WTC11 (cell line): Measurements from ENCODE around the gene KRTAP10-4. TPM values are rescaled to one million over a fixed set of nuclear protein-coding genes. Genes with fewer than 3 reads are reported as not detected.

ENCODE experiments used
- ATAC-seq: fragments of 200-7000 bp; cut with Tn5 transposase; 2 replicates; pipeline ENCODE4 v1.10.0; 2021; ENCODE audit warnings: mild to moderate bottlenecking, moderate library complexity
- CTCF ChIA-PET: fragments of 300-600 bp; sonication (Branson Sonifier 250); formaldehyde crosslinking; loops from one replicate; lab custom pipeline; 2021; ENCODE audit warnings: antibody characterized with exemption; lab: Charles Lee
- POLR2A ChIA-PET: fragments of 350-600 bp; sonication (Branson Sonifier 250); formaldehyde crosslinking; loops from one replicate; lab custom pipeline; 2021; ENCODE audit warnings: antibody characterized with exemption; lab: Charles Lee
- DNase-seq: peaks from one replicate; pipeline ENCODE4 v3.0.0; 2021; ENCODE audit warnings: low spot score
- H3K27ac Mint-ChIP-seq: 2 replicates; pipeline ENCODE4 v1.8.0; 2021; ENCODE audit warnings: mixed read lengths
- H3K27me3 Mint-ChIP-seq: 2 replicates; pipeline ENCODE4 v1.8.0; 2021; ENCODE audit warnings: low read depth, mild to moderate bottlenecking, moderate library complexity, mixed read lengths
- H3K36me3 Mint-ChIP-seq: 2 replicates; pipeline ENCODE4 v1.8.0; 2021; ENCODE audit warnings: mixed read lengths
- H3K4me1 Mint-ChIP-seq: 2 replicates; pipeline ENCODE4 v1.8.0; 2022; ENCODE audit warnings: mixed read lengths
- H3K4me3 Mint-ChIP-seq: 2 replicates; pipeline ENCODE4 v1.8.0; 2021; ENCODE audit warnings: mild to moderate bottlenecking, moderate library complexity, mixed read lengths
- H3K9me3 Mint-ChIP-seq: 2 replicates; pipeline ENCODE4 v1.8.0; 2021; ENCODE audit warnings: mixed read lengths
- CBFB ChIP-seq: sonication (generic); formaldehyde crosslinking; IDR thresholded peaks from 2 replicates; pipeline ENCODE4 v1.8.1; 2022; ENCODE audit warnings: mild to moderate bottlenecking, low read depth, missing genetic modification reagents
- ESRRA ChIP-seq: sonication (generic); formaldehyde crosslinking; IDR thresholded peaks from 2 replicates; pipeline ENCODE4 v1.8.1; 2022; ENCODE audit warnings: mild to moderate bottlenecking, missing genetic modification reagents, borderline replicate concordance
- HMGA2 ChIP-seq: fragments of 250-450 bp; sonication (Bioruptor Pico); IDR thresholded peaks from 2 replicates; pipeline ENCODE4 v1.4.0; 2021; ENCODE audit warnings: mild to moderate bottlenecking, moderate library complexity
- JAZF1 ChIP-seq: fragments of 250-450 bp; sonication (Bioruptor Pico); IDR thresholded peaks from 2 replicates; pipeline ENCODE4 v1.9.0; 2021; ENCODE audit warnings: moderate library complexity, mild to moderate bottlenecking, inconsistent platforms
- JUN ChIP-seq: sonication (generic); formaldehyde crosslinking; IDR thresholded peaks from 2 replicates; pipeline ENCODE4 v1.8.0; 2023; ENCODE audit warnings: mild to moderate bottlenecking, missing genetic modification reagents
- KAT7 ChIP-seq: sonication (generic); formaldehyde crosslinking; IDR thresholded peaks from 2 replicates; pipeline ENCODE4 v1.8.1; 2023; ENCODE audit warnings: missing genetic modification reagents, mild to moderate bottlenecking, borderline replicate concordance
- NFE2L1 ChIP-seq: sonication (generic); formaldehyde crosslinking; IDR thresholded peaks from 2 replicates; pipeline ENCODE4 v1.8.1; 2023; ENCODE audit warnings: missing genetic modification reagents
- NR2C2 ChIP-seq: sonication (generic); formaldehyde crosslinking; IDR thresholded peaks from 2 replicates; pipeline ENCODE4 v1.8.0; 2022; ENCODE audit warnings: mild to moderate bottlenecking, missing genetic modification reagents
- TCF7 ChIP-seq: sonication (generic); formaldehyde crosslinking; IDR thresholded peaks from 2 replicates; pipeline ENCODE4 v1.8.0; 2022; ENCODE audit warnings: mild to moderate bottlenecking, low read depth, missing genetic modification reagents, moderate library complexity
- TEAD1 ChIP-seq: sonication (generic); formaldehyde crosslinking; IDR thresholded peaks from 2 replicates; pipeline ENCODE4 v1.8.0; 2022; ENCODE audit warnings: mild to moderate bottlenecking, missing genetic modification reagents
- ZNF263 ChIP-seq: sonication (generic); formaldehyde crosslinking; IDR thresholded peaks from 2 replicates; pipeline ENCODE4 v1.8.1; 2022; ENCODE audit warnings: low read depth, mild to moderate bottlenecking, moderate library complexity, missing genetic modification reagents
- ZNF317 ChIP-seq: sonication (generic); formaldehyde crosslinking; IDR thresholded peaks from 2 replicates; pipeline ENCODE4 v1.8.1; 2023; ENCODE audit warnings: low read depth, mild to moderate bottlenecking, moderate library complexity, missing genetic modification reagents, borderline replicate concordance
- total RNA-seq: library from RNA; stranded (reverse); gene quantifications from 3 replicates; pipeline ENCODE4 v1.2.3, GENCODE V29; 2021
- TF ChIP-seq, protein P1 (sequence below): sonication (generic); formaldehyde crosslinking; IDR thresholded peaks from 2 replicates; pipeline ENCODE4 v1.8.0; 2023; ENCODE audit warnings: missing genetic modification reagents
- TF ChIP-seq, protein P2 (sequence below): sonication (generic); formaldehyde crosslinking; IDR thresholded peaks from 2 replicates; pipeline ENCODE4 v1.8.1; 2023; ENCODE audit warnings: mild to moderate bottlenecking, missing genetic modification reagents, moderate library complexity
- TF ChIP-seq, protein P3 (sequence below): sonication (generic); formaldehyde crosslinking; IDR thresholded peaks from 2 replicates; pipeline ENCODE4 v1.8.1; 2023; ENCODE audit warnings: mild to moderate bottlenecking, missing genetic modification reagents
- TF ChIP-seq, protein P4 (sequence below): fragments of 250-450 bp; sonication (Bioruptor Pico); conservative IDR thresholded peaks from 2 replicates; pipeline ENCODE4 v1.9.0; 2021; ENCODE audit warnings: mild to moderate bottlenecking
- TF ChIP-seq, protein P5 (sequence below): sonication (generic); formaldehyde crosslinking; IDR thresholded peaks from 2 replicates; pipeline ENCODE4 v1.8.0; 2022; ENCODE audit warnings: mild to moderate bottlenecking, missing genetic modification reagents
- TF ChIP-seq, protein P6 (sequence below): fragments of 250-450 bp; sonication (Bioruptor Pico); IDR thresholded peaks from 2 replicates; pipeline ENCODE4 v1.9.0; 2021; ENCODE audit warnings: mild to moderate bottlenecking
- TF ChIP-seq, protein P7 (sequence below): fragments of 250-450 bp; sonication (Bioruptor Pico); IDR thresholded peaks from 2 replicates; pipeline ENCODE4 v1.9.0; 2021; ENCODE audit warnings: mild to moderate bottlenecking
- TF ChIP-seq, protein P8 (sequence below): sonication (generic); formaldehyde crosslinking; conservative IDR thresholded peaks from 2 replicates; pipeline ENCODE4 v1.8.1; 2023; ENCODE audit warnings: mild to moderate bottlenecking, low read depth, missing genetic modification reagents, moderate library complexity

Gene KRTAP10-4
- total RNA-seq, 1 experiment from 2014 or later = not detected

DNA sequence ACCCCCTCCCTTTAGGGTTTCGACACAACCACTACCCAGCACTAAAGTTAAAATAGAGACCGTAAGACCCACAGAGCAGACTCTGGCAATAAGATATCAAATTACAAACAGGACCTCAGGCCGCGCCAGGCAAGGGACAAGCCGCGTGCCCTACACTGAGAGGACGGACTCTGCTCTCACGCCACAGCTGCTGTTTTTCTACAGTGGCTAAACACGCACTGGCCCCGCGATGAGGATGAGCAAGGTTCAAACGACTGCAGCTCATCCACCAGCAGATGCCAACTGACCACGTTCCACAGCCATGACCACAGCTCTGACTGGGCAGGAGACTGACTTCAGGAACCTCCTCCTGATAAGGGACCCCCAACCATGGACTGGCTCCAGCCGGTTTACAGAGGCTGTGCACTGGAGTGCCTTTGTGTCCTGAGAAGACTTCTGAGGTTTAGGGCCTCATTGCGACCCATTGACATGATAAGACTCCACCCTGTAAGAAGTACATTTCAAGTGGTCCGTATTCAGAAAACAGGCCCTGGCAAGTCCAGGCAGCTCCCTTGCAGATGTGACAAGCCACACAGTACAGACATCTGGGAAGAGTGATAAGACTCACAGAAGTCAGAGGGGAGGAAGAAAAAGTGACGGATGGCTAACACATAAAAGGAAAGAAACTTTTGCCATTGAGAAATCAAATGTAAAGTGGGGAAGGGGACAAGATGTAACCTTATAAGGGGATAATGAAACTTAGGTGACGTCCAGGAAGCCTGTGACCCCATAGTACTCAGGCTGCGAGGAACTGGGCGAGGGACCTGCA, 20.3 kb downstream of the KRTAP10-4 start:
- no peak for DNase-seq
- TF ChIP-seq CBFB (CRISPR knock-in tag) = no peak
- TF ChIP-seq, protein P1, sequence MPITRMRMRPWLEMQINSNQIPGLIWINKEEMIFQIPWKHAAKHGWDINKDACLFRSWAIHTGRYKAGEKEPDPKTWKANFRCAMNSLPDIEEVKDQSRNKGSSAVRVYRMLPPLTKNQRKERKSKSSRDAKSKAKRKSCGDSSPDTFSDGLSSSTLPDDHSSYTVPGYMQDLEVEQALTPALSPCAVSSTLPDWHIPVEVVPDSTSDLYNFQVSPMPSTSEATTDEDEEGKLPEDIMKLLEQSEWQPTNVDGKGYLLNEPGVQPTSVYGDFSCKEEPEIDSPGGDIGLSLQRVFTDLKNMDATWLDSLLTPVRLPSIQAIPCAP = no peak
- TF ChIP-seq ZNF263 (CRISPR knock-in tag) = no peak
- no peak for TF ChIP-seq KAT7 (CRISPR knock-in tag)
- TF ChIP-seq, protein P2, sequence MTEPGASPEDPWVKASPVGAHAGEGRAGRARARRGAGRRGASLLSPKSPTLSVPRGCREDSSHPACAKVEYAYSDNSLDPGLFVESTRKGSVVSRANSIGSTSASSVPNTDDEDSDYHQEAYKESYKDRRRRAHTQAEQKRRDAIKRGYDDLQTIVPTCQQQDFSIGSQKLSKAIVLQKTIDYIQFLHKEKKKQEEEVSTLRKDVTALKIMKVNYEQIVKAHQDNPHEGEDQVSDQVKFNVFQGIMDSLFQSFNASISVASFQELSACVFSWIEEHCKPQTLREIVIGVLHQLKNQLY (CRISPR knock-in tag) = no peak
- TF ChIP-seq, all 79 proteins: peak for 0
- Mint-ChIP-seq H3K27me3 (no peaks in the 10 kb centered on the region; the same call in 1 of the 2 replicates), H3K27ac (peak overlapping the region; percentile 6), H3K36me3 (no peaks in the 10 kb centered on the region), H3K9me3 (0 out of 2 replicates have a peak, but pooled peaks cover 3% of the 10 kb centered on the region), H3K4me1 (peaks cover 41% of the 10 kb centered on the region), H3K4me3 (no peak overlapping the region)
- ChIA-PET POLR2A (interaction anchor here (0.8 kb wide), 1 partner anchor 41 kb away, joined by 4 read pairs; no protein-coding TSS in a partner anchor), CTCF (no interaction called here)
- ATAC-seq = peak; percentile 31

DNA sequence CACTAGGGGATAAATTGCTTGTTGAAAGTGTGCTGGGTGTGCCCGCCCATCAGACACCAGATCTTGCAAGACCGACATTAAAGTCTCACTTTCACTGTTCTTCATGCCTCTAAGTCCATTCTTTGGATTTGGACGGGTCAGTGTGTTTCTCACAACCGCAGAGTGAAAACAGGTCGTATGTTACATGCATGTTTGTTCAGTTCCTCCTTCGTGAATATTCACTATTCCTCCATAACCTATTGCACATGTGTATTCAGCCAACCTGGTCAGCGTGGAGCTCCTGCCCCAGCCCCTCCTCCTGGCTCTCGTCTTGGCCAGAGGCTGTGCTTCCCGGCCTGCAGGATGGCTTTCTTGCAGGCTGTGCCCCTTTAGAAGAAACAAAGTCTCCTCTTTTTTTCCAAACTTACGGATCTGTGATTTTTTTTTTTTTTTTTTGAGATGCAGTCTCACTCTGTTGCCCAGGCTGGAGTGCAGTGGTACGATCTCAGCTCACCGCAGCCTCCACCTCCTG, 20.9 kb downstream of the KRTAP10-4 start:
- ChIA-PET CTCF (interaction anchor here (1.4 kb wide), 1 partner anchor 107 kb away, joined by 3 read pairs; no protein-coding TSS in a partner anchor), POLR2A (interaction anchor here (0.7 to 0.8 kb wide), 2 partner anchors 41 to 199 kb away, joined by 3 to 4 read pairs; no protein-coding TSS in a partner anchor)
- H3K4me3 Mint-ChIP-seq = no peak overlapping the region
- no peaks in the 10 kb centered on the region for H3K36me3 Mint-ChIP-seq
- H3K9me3 Mint-ChIP-seq = no peaks in the 10 kb centered on the region
- H3K27ac Mint-ChIP-seq = no peak overlapping the region
- H3K27me3 Mint-ChIP-seq = no peaks in the 10 kb centered on the region; the same call in 1 of the 2 replicates
- DNase-seq (no peak), ATAC-seq (no peak)
- peaks cover 44% of the 10 kb centered on the region for H3K4me1 Mint-ChIP-seq
- no peak for TF ChIP-seq ESRRA (CRISPR knock-in tag)
- no peak for TF ChIP-seq NFE2L1
- TF ChIP-seq ZNF317 (CRISPR knock-in tag) = no peak
- TF ChIP-seq, protein P3, sequence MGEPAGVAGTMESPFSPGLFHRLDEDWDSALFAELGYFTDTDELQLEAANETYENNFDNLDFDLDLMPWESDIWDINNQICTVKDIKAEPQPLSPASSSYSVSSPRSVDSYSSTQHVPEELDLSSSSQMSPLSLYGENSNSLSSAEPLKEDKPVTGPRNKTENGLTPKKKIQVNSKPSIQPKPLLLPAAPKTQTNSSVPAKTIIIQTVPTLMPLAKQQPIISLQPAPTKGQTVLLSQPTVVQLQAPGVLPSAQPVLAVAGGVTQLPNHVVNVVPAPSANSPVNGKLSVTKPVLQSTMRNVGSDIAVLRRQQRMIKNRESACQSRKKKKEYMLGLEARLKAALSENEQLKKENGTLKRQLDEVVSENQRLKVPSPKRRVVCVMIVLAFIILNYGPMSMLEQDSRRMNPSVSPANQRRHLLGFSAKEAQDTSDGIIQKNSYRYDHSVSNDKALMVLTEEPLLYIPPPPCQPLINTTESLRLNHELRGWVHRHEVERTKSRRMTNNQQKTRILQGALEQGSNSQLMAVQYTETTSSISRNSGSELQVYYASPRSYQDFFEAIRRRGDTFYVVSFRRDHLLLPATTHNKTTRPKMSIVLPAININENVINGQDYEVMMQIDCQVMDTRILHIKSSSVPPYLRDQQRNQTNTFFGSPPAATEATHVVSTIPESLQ = no peak
- TF ChIP-seq, protein P4, sequence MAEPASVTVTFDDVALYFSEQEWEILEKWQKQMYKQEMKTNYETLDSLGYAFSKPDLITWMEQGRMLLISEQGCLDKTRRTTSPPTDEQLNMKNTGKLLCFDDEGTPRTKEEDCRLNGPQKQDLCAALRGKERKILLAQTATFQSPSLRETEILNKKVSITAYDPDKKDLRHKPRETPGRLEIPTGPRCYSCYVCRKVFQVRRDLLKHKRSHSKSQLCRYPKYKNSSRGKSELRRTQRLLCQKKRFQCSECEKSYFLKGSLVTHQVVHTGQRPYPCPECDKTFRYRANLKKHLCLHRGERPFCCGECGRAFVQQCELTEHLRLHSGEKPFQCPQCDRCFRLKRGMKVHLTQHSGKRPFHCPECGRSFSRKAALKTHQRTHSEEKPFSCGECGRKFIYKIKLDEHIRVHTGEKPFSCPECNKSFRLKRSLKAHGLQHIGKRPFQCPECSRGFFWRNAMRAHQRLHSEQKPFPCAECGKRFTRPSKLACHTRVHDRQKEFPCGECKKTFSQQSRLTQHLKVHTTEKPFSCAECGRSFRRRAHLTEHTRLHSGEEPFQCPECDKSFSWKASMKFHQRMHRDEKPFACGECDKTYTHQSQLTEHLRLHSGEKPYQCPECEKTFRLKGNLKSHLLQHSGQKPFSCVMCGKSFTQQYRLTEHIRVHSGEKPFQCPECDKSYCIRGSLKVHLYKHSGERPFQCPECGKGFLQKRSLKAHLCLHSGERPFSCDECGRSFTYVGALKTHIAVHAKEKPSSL (CRISPR knock-in tag) = no peak
- TF ChIP-seq TEAD1 (CRISPR knock-in tag) = no peak
- TF ChIP-seq TCF7 (CRISPR knock-in tag) = no peak
- TF ChIP-seq NR2C2 = no peak
- TF ChIP-seq, protein P5, sequence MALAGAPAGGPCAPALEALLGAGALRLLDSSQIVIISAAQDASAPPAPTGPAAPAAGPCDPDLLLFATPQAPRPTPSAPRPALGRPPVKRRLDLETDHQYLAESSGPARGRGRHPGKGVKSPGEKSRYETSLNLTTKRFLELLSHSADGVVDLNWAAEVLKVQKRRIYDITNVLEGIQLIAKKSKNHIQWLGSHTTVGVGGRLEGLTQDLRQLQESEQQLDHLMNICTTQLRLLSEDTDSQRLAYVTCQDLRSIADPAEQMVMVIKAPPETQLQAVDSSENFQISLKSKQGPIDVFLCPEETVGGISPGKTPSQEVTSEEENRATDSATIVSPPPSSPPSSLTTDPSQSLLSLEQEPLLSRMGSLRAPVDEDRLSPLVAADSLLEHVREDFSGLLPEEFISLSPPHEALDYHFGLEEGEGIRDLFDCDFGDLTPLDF (CRISPR knock-in tag) = no peak
- TF ChIP-seq, protein P6, sequence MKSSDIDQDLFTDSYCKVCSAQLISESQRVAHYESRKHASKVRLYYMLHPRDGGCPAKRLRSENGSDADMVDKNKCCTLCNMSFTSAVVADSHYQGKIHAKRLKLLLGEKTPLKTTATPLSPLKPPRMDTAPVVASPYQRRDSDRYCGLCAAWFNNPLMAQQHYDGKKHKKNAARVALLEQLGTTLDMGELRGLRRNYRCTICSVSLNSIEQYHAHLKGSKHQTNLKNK (CRISPR knock-in tag) = no peak
- TF ChIP-seq, protein P7, sequence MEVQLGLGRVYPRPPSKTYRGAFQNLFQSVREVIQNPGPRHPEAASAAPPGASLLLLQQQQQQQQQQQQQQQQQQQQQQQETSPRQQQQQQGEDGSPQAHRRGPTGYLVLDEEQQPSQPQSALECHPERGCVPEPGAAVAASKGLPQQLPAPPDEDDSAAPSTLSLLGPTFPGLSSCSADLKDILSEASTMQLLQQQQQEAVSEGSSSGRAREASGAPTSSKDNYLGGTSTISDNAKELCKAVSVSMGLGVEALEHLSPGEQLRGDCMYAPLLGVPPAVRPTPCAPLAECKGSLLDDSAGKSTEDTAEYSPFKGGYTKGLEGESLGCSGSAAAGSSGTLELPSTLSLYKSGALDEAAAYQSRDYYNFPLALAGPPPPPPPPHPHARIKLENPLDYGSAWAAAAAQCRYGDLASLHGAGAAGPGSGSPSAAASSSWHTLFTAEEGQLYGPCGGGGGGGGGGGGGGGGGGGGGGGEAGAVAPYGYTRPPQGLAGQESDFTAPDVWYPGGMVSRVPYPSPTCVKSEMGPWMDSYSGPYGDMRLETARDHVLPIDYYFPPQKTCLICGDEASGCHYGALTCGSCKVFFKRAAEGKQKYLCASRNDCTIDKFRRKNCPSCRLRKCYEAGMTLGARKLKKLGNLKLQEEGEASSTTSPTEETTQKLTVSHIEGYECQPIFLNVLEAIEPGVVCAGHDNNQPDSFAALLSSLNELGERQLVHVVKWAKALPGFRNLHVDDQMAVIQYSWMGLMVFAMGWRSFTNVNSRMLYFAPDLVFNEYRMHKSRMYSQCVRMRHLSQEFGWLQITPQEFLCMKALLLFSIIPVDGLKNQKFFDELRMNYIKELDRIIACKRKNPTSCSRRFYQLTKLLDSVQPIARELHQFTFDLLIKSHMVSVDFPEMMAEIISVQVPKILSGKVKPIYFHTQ = no peak
- no peak for TF ChIP-seq JUN (CRISPR knock-in tag)
- TF ChIP-seq JAZF1 (CRISPR knock-in tag) = no peak
- TF ChIP-seq, protein P8, sequence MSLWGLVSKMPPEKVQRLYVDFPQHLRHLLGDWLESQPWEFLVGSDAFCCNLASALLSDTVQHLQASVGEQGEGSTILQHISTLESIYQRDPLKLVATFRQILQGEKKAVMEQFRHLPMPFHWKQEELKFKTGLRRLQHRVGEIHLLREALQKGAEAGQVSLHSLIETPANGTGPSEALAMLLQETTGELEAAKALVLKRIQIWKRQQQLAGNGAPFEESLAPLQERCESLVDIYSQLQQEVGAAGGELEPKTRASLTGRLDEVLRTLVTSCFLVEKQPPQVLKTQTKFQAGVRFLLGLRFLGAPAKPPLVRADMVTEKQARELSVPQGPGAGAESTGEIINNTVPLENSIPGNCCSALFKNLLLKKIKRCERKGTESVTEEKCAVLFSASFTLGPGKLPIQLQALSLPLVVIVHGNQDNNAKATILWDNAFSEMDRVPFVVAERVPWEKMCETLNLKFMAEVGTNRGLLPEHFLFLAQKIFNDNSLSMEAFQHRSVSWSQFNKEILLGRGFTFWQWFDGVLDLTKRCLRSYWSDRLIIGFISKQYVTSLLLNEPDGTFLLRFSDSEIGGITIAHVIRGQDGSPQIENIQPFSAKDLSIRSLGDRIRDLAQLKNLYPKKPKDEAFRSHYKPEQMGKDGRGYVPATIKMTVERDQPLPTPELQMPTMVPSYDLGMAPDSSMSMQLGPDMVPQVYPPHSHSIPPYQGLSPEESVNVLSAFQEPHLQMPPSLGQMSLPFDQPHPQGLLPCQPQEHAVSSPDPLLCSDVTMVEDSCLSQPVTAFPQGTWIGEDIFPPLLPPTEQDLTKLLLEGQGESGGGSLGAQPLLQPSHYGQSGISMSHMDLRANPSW = no peak
- no peak for TF ChIP-seq HMGA2 (CRISPR knock-in tag)
